IPS DF 6.9 (cell line): ENCODE data around the gene SEC31A.

Experiments used
- DNase-seq: peaks from one replicate; pipeline ENCODE4 v3.0.0-alpha.2; 2013; ENCODE audit warnings: low read depth, low spot score
- H3K27ac ChIP-seq: one replicate; pipeline ENCODE4 v1.5.1; 2013; ENCODE audit warnings: low read length, control low read depth
- H3K27me3 ChIP-seq: 2 replicates; pipeline ENCODE4 v1.6.1; 2013; ENCODE audit warnings: mild to moderate bottlenecking, low read length; ENCODE audit not compliant: control insufficient read depth, insufficient read depth
- H3K36me3 ChIP-seq: 2 replicates; pipeline ENCODE4 v1.6.1; 2013; ENCODE audit warnings: low read length; ENCODE audit not compliant: control insufficient read depth, insufficient read depth
- H3K4me1 ChIP-seq: 2 replicates; pipeline ENCODE4 v1.6.1; 2013; ENCODE audit warnings: low read length; ENCODE audit not compliant: control insufficient read depth, insufficient read depth
- H3K4me3 ChIP-seq: 2 replicates; pipeline ENCODE4 v1.5.1; 2013; ENCODE audit warnings: mild to moderate bottlenecking, low read length
- H3K9me3 ChIP-seq: 2 replicates; pipeline ENCODE4 v1.6.1; 2013; ENCODE audit warnings: low read length, inconsistent platforms; ENCODE audit not compliant: control insufficient read depth, insufficient read depth
- WGBS: extraction: QIAGEN DNeasy Blood & Tissue Kit; methylation state at CpG from one replicate; pipeline ENCODE4 v1.1.7; 2013; ENCODE audit warnings: mixed read lengths, missing lambda C conversion rate; ENCODE audit not compliant: insufficient read length, insufficient coverage; 5-methylcytosine and 5-hydroxymethylcytosine counted together

The SEC31A gene

DNA sequence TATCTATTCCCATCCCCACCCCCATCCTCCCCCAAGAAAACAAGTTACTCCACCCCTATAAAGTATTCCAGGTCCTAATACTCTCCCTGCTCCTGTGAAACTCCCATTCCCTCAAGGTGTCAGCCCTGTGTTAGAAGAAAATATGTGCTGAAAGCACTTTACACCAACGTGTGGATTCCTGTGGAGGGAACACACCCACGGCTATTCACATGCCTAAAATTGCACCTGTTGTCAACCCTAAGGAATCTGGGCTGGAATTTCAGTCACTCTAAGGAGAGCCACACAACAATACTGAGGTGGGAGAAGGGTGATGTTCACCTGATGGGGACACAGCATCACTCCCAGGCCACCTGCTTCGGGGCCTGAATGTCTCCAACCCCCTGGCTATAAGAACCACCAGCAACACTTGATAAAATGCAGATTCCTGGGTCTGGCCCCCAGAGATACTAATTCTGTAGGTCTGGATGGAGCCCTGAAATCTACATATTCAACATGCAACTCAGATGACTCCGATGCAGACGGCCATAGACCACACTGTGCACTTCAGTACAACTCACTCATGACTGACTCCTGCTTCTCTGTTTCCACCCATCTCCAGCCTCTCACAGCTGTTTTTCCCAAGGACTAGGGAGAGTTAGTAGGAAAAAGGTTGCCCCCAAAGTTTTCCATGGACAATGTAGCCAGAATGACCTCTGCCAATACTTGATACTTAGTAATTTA lies 108.2 kb downstream of the SEC31A start:
- no peak for DNase-seq
- H3K36me3 ChIP-seq, result no peaks in the 10 kb centered on the region
- peaks cover 1% of the 10 kb centered on the region; the same call in 1 of the 2 replicates for H3K4me1 ChIP-seq
- H3K4me3 ChIP-seq, result no peak overlapping the region
- WGBS, result no CpG with 5 or more reads among the region's 5 CpGs
- H3K27me3 ChIP-seq, result peaks cover 42% of the 10 kb centered on the region
- H3K27ac ChIP-seq, result no peak overlapping the region
- H3K9me3 ChIP-seq, result no peaks in the 10 kb centered on the region

DNA sequence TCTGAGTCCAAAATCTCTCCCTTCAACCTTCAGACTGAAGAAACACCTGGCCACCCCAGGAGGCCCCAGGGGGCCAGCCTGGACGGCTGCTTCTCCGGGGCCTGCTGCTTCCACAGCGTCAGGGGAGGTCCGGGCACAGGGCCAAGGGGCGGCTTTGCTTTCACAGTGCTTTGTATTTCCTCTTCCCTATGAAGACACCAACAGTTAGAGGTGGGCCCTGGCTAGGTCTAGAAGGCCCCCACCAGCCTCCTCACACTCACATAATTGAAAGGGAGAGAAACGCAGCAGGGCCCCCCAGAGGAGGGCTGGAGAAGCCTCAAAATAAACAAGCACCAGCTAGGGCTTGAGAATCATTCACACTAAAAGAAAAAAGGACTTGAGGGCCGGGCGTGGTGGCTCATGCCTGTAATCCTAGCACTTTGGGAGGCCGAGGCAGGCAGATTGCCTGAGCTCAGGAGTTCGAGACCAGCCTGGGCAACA lies 110.2 kb downstream of the SEC31A start:
- DNase-seq, result no peak
- WGBS, result no CpG with 5 or more reads among the region's 10 CpGs

DNA sequence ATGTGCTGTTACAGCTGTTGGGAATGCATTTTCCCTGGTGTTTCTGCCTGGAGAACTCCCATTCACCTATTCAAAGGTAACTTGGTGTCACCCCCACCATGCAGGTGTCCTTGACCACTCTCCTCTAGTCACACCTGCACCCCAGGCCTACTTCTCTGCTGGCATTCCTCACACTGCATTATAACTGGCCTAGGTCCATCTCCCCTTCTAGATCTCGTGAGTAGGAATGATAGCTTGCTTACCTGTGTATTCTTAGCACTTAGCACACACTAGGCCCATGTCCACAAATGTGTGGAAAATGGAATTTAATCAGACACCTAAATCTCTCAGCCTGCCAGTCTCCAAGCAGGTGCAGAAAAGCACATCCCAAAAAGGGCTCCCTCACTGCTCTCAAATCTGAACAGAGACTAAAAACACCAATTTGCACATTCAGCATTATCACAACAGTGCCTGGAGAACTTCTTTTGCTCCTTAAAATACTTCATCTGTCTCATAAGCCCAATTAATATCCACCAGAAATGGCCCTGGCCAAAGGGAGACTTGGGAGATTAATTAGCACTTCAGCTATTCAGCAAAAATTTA lies 110.7 kb downstream of the SEC31A start:
- no peak overlapping the region for H3K27ac ChIP-seq
- peaks cover 1% of the 10 kb centered on the region; the same call in 1 of the 2 replicates for H3K4me1 ChIP-seq

More for the DNA sequence above, 110.2 kb downstream of the SEC31A start:
- Histone ChIP-seq H3K9me3 (no peaks in the 10 kb centered on the region), H3K27me3 (peaks cover 28% of the 10 kb centered on the region), H3K4me3 (no peak overlapping the region), H3K27ac (no peak overlapping the region), H3K4me1 (peaks cover 1% of the 10 kb centered on the region; the same call in 1 of the 2 replicates), H3K36me3 (no peaks in the 10 kb centered on the region)

GRCh38 chr4:82779032-82779431 lies 111.9 kb downstream of the SEC31A start:
- Histone ChIP-seq H3K36me3 (no peaks in the 10 kb centered on the region), H3K4me3 (no peak overlapping the region), H3K4me1 (peaks cover 1% of the 10 kb centered on the region; the same call in 1 of the 2 replicates), H3K27ac (no peak overlapping the region), H3K9me3 (no peaks in the 10 kb centered on the region), H3K27me3 (peaks cover 17% of the 10 kb centered on the region)
- no peak for DNase-seq
- no CpG with 5 or more reads among the region's 11 CpGs for WGBS

More for the DNA sequence above, 110.7 kb downstream of the SEC31A start:
- no peak overlapping the region for H3K4me3 ChIP-seq
- H3K9me3 ChIP-seq, result no peaks in the 10 kb centered on the region
- DNase-seq, result no peak
- peaks cover 25% of the 10 kb centered on the region for H3K27me3 ChIP-seq
- H3K36me3 ChIP-seq, result no peaks in the 10 kb centered on the region
- WGBS, result no CpG with 5 or more reads among the region's 1 CpG

- Histone ChIP-seq H3K27ac (no peak overlapping the region), H3K4me1 (peaks cover 1% of the 10 kb centered on the region; the same call in 1 of the 2 replicates), H3K36me3 (no peaks in the 10 kb centered on the region), H3K4me3 (no peak overlapping the region), H3K9me3 (no peaks in the 10 kb centered on the region), H3K27me3 (peaks cover 13% of the 10 kb centered on the region; the same call in 1 of the 2 replicates)
- DNase-seq, result no peak
- WGBS, result no CpG with 5 or more reads among the region's 5 CpGs
Measured at GRCh38 chr4:82777857-82778525, 113.0 kb downstream of the SEC31A start.

DNA sequence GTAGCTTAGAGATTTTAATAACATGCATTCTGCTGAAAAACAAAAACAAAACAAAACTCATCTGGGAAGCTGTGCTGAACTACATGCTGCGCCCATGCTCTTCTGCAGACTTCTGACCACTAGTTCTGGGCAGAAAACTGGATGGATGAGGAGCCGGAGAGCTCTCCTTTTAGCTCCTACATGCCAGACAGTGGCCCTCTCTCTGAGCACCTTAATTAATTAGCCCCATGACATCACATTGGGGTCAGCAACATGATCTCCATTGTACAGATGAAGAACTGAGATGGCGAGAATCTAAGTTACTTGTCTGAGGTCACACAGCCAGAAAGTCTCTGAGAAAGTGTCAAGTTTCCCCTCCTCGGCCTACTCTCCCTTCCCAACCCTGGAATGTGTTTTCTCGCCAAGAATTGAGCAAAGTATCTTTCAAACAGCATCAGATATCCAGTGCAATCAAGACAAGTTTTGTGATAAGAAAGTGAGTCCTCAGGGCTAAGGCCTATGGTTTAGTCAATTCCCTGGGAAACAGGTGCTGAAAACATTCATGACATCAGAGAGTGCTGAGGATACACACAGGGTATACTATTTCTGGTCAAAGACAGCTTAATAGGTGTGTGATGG lies 113.9 kb downstream of the SEC31A start:
- DNase-seq, result no peak
- Histone ChIP-seq H3K9me3 (no peaks in the 10 kb centered on the region), H3K27me3 (peaks cover 6% of the 10 kb centered on the region; the same call in 1 of the 2 replicates), H3K4me1 (no peaks in the 10 kb centered on the region), H3K4me3 (no peak overlapping the region), H3K36me3 (no peaks in the 10 kb centered on the region), H3K27ac (no peak overlapping the region)
- no CpG with 5 or more reads among the region's 5 CpGs for WGBS

DNA sequence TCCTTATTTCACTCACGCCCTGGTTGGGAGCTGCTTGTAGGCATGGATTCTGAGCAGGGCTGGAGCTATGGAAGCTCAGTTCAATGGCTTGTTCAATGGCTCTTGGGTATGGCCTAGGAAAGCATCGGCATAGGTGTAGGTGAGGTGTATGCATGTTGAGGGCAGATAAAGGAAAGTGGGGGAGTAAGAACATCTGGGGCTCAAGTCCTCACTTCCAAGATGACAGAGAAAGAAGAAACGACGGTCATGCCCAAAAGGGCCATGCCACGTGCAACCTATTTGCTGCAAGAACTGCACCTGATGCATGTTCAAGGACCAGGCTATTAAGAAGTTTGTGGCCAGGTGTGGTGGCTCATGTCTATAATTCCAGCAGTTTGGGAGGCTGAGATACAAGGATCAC lies 115.7 kb downstream of the SEC31A start:
- no peak for DNase-seq
- H3K36me3 ChIP-seq, result no peaks in the 10 kb centered on the region
- no CpG with 5 or more reads among the region's 5 CpGs for WGBS
- no peak overlapping the region for H3K27ac ChIP-seq
- peaks cover 2% of the 10 kb centered on the region; the same call in 1 of the 2 replicates for H3K27me3 ChIP-seq
- no peak overlapping the region for H3K4me3 ChIP-seq
- no peaks in the 10 kb centered on the region for H3K4me1 ChIP-seq
- H3K9me3 ChIP-seq, result no peaks in the 10 kb centered on the region

- no peaks in the 10 kb centered on the region for H3K9me3 ChIP-seq
- no peak for DNase-seq
- H3K36me3 ChIP-seq, result no peaks in the 10 kb centered on the region
- no CpG with 5 or more reads among the region's 3 CpGs for WGBS
- H3K27ac ChIP-seq, result no peak overlapping the region
- no peaks in the 10 kb centered on the region for H3K4me1 ChIP-seq
- H3K27me3 ChIP-seq, result no peaks in the 10 kb centered on the region; the same call in 1 of the 2 replicates
- H3K4me3 ChIP-seq, result no peak overlapping the region
Measured at GRCh38 chr4:82774711-82775171, 116.2 kb downstream of the SEC31A start.

DNA sequence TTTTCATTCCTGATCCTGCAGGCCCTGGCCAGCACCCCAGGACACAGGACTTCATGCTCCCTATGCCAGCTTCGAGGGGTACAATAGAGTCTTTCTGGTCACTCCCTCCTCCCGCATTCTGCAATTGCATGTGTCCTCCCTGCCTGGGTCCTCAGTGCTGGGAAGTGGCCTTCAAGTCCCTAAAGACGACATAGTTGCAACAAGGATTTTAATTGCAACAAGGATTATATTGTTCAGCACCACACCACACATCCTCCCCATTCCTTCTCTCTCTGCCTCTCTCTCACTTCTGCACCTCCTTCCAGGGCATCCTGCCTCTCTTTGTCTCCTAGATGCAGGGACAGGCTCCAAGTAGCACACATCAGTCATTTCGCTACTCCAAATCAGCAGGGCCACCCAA lies 117.9 kb downstream of the SEC31A start:
- no CpG with 5 or more reads among the region's 4 CpGs for WGBS
- Histone ChIP-seq H3K4me1 (no peaks in the 10 kb centered on the region), H3K4me3 (no peak overlapping the region), H3K27ac (no peak overlapping the region), H3K9me3 (no peaks in the 10 kb centered on the region), H3K36me3 (no peaks in the 10 kb centered on the region), H3K27me3 (no peaks in the 10 kb centered on the region; the same call in 1 of the 2 replicates)
- no peak for DNase-seq

DNA sequence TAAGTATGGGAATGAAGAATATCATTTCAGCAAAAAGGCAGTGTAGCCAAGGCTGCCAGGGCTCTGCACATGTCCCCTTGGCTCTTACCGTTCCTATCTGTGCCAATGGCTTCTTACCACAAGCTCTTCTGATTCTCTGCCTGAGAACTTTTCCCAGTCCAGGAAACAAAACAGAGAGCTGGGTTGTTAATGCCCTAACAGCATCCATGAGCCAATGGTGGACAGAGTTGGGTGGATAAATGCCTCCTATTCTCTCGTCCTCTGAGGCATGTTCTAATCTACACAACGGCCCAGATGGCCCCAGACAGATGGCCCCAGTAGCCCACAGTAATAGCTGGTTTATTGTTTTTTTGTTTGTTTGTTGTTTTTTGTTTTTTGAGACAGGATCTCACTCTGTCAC lies 120.3 kb downstream of the SEC31A start:
- H3K4me1 ChIP-seq, result no peaks in the 10 kb centered on the region

More for the DNA sequence above, 120.3 kb downstream of the SEC31A start:
- H3K27ac ChIP-seq, result no peak overlapping the region
- H3K27me3 ChIP-seq, result no peaks in the 10 kb centered on the region
- no peak for DNase-seq
- WGBS, result no CpG with 5 or more reads among the region's 3 CpGs
- no peaks in the 10 kb centered on the region; the same call in 1 of the 2 replicates for H3K9me3 ChIP-seq
- H3K4me3 ChIP-seq, result no peak overlapping the region
- H3K36me3 ChIP-seq, result no peaks in the 10 kb centered on the region
